Endothelial cell (in vitro differentiated cells): Measurements from ENCODE around the gene ZNF525. TPM values are rescaled to one million over a fixed set of nuclear protein-coding genes. Genes with fewer than 3 reads are reported as not detected.

Source experiments
- DNase-seq: peaks from one replicate; pipeline ENCODE4 v3.0.0; 2021; ENCODE audit warnings: low spot score
- H3K27ac Mint-ChIP-seq: one replicate; pipeline ENCODE4 v1.8.0; 2021; ENCODE audit warnings: mixed read lengths, inconsistent platforms; ENCODE audit not compliant: unreplicated experiment
- H3K27me3 Mint-ChIP-seq: one replicate; pipeline ENCODE4 v1.8.0; 2021; ENCODE audit warnings: mild to moderate bottlenecking, moderate library complexity, mixed read lengths, inconsistent platforms; ENCODE audit not compliant: unreplicated experiment
- H3K36me3 Mint-ChIP-seq: one replicate; pipeline ENCODE4 v1.8.0; 2021; ENCODE audit warnings: mild to moderate bottlenecking, low read depth, mixed read lengths, inconsistent platforms; ENCODE audit not compliant: unreplicated experiment
- H3K4me1 Mint-ChIP-seq: one replicate; pipeline ENCODE4 v1.8.0; 2021; ENCODE audit warnings: mild to moderate bottlenecking, mixed read lengths, inconsistent platforms; ENCODE audit not compliant: unreplicated experiment
- H3K4me3 Mint-ChIP-seq: one replicate; pipeline ENCODE4 v1.8.0; 2021; ENCODE audit warnings: mild to moderate bottlenecking, mixed read lengths, inconsistent platforms; ENCODE audit not compliant: unreplicated experiment
- H3K9me3 Mint-ChIP-seq: one replicate; pipeline ENCODE4 v1.8.0; 2021; ENCODE audit warnings: mixed read lengths, inconsistent platforms; ENCODE audit not compliant: unreplicated experiment
- CTCF ChIP-seq: fragments of 200-600 bp; sonication (generic); IDR thresholded peaks from one replicate; pipeline ENCODE4 v1.5.0; 2021; ENCODE audit warnings: antibody characterized with exemption; ENCODE audit not compliant: unreplicated experiment
- total RNA-seq: library from RNA; stranded (reverse); fragmentation: NEBNext Ultra II Directional; extraction: Animal tissue kit (Norgen Biotek cat#: 25700); gene quantifications from one replicate; pipeline ENCODE4 v1.2.1, GENCODE V29; 2021; ENCODE audit not compliant: unreplicated experiment

The ZNF525 gene
- total RNA-seq, 1 donor from 2014 or later, result 8.6 TPM

GRCh38 chr19:53365899-53366493, 491 bp downstream of the ZNF525 start:
- Mint-ChIP-seq H3K9me3 (no peaks in the 10 kb centered on the region), H3K27ac (no peak overlapping the region), H3K36me3 (no peaks in the 10 kb centered on the region), H3K4me3 (peak overlapping the region; percentile 92), H3K4me1 (peaks cover 7% of the 10 kb centered on the region), H3K27me3 (peaks cover 5% of the 10 kb centered on the region)
- no peak for TF ChIP-seq CTCF
- peak; percentile 27 for DNase-seq

- H3K4me1 Mint-ChIP-seq, result peaks cover 7% of the 10 kb centered on the region
- no peak overlapping the region for H3K27ac Mint-ChIP-seq
- no peak overlapping the region for H3K4me3 Mint-ChIP-seq
- no peak for DNase-seq
- no peak for TF ChIP-seq CTCF
- no peaks in the 10 kb centered on the region for H3K9me3 Mint-ChIP-seq
- peaks cover 8% of the 10 kb centered on the region for H3K36me3 Mint-ChIP-seq
- peaks cover 3% of the 10 kb centered on the region for H3K27me3 Mint-ChIP-seq
These were observed 6.7 kb downstream of the ZNF525 start for GRCh38 chr19:53372196-53372595.

- no peak for DNase-seq
- Mint-ChIP-seq H3K9me3 (no peaks in the 10 kb centered on the region), H3K27me3 (peaks cover 3% of the 10 kb centered on the region), H3K36me3 (peaks cover 15% of the 10 kb centered on the region), H3K27ac (peak overlapping the region; percentile 58), H3K4me1 (peaks cover 7% of the 10 kb centered on the region), H3K4me3 (peak overlapping the region; percentile 24)
- no peak for TF ChIP-seq CTCF
These were observed 8.8 kb downstream of the ZNF525 start for GRCh38 chr19:53374288-53374687.

DNA sequence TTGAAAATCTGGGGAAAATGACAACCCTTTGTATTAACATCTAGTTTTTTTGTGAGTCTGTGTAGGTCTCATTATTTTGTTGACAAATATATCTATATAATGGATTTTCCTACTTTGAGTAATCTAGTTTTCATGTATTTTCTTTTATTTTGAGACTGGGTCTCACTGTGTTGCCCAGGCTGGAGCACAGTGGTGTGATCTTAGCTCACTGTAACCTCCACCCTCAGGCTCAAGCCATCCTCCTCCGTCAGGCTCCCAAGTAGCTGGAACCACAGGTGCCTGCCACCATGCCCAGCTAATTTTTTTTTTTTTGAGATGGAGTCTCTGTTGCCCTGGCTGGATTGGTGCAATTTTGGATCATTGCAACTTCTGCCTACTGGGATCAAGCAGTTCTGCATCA, 9.2 kb downstream of the ZNF525 start:
- Mint-ChIP-seq H3K9me3 (no peaks in the 10 kb centered on the region), H3K4me3 (no peak overlapping the region), H3K27me3 (peaks cover 3% of the 10 kb centered on the region), H3K27ac (no peak overlapping the region), H3K36me3 (peaks cover 18% of the 10 kb centered on the region), H3K4me1 (peaks cover 7% of the 10 kb centered on the region)
- DNase-seq, result no peak
- TF ChIP-seq CTCF, result no peak

- peaks cover 66% of the 10 kb centered on the region for H3K36me3 Mint-ChIP-seq
- no peak for TF ChIP-seq CTCF
- H3K9me3 Mint-ChIP-seq, result peaks cover 21% of the 10 kb centered on the region
- no peaks in the 10 kb centered on the region for H3K4me1 Mint-ChIP-seq
- H3K27me3 Mint-ChIP-seq, result no peaks in the 10 kb centered on the region
- peak overlapping the region; percentile 65 for H3K4me3 Mint-ChIP-seq
- no peak for DNase-seq
- no peak overlapping the region for H3K27ac Mint-ChIP-seq
These were observed 15.9 kb downstream of the ZNF525 start for GRCh38 chr19:53381376-53381775.
